Astrocyte of the hippocampus (primary cell): ENCODE data around the gene SYT13.

Experiments
- DNase-seq: peaks from one replicate; pipeline ENCODE4 v3.0.0; 2011; ENCODE audit warnings: low read depth, low spot score

Gene SYT13

GRCh38 chr11:45285930-45286632 is at the start of gene SYT13:
Gene SYT13 (minus strand): TSS chr11:45286341. CDS start chr11:45286207, 134 bp downstream.
- peak; percentile 66 for DNase-seq

GRCh38 chr11:45335434-45335833 is 49.3 kb upstream of the SYT13 start:
- no peak for DNase-seq

- no peak for DNase-seq
Measured at GRCh38 chr11:45334836-45335235, 48.7 kb upstream of the SYT13 start.

- DNase-seq = no peak
Measured at GRCh38 chr11:45334410-45334809, 48.3 kb upstream of the SYT13 start.

- DNase-seq = no peak
Measured at GRCh38 chr11:45333001-45333971, 47.1 kb upstream of the SYT13 start.

GRCh38 chr11:45332276-45332934 is 46.3 kb upstream of the SYT13 start:
- peak; percentile 62 for DNase-seq

GRCh38 chr11:45331839-45332238 is 45.7 kb upstream of the SYT13 start:
- DNase-seq = no peak

GRCh38 chr11:45328726-45329125 is 42.6 kb upstream of the SYT13 start:
- no peak for DNase-seq

- DNase-seq = no peak
Measured at GRCh38 chr11:45324459-45324858, 38.3 kb upstream of the SYT13 start.

GRCh38 chr11:45323601-45324249 is 37.6 kb upstream of the SYT13 start:
- DNase-seq = no peak

GRCh38 chr11:45322891-45323600 is 36.9 kb upstream of the SYT13 start:
- DNase-seq = no peak

- DNase-seq = no peak
Measured at GRCh38 chr11:45322111-45322705, 36.1 kb upstream of the SYT13 start.

- DNase-seq = no peak
Measured at GRCh38 chr11:45321669-45322068, 35.5 kb upstream of the SYT13 start.

GRCh38 chr11:45321031-45321595 is 35.0 kb upstream of the SYT13 start:
- DNase-seq = no peak

GRCh38 chr11:45320371-45320770 is 34.2 kb upstream of the SYT13 start:
- no peak for DNase-seq

- no peak for DNase-seq
Measured at GRCh38 chr11:45319077-45319476, 32.9 kb upstream of the SYT13 start.

- no peak for DNase-seq
Measured at GRCh38 chr11:45318516-45318915, 32.4 kb upstream of the SYT13 start.

- DNase-seq = no peak
Measured at GRCh38 chr11:45316258-45316657, 30.1 kb upstream of the SYT13 start.

GRCh38 chr11:45314900-45315299 is 28.8 kb upstream of the SYT13 start:
- no peak for DNase-seq

GRCh38 chr11:45313171-45313865 is 27.2 kb upstream of the SYT13 start:
- DNase-seq = no peak
